GM11168 (cell line): ENCODE measurements around the gene ITGA3.
"Not testable (repeated sequence)": the region's sequence is repeated elsewhere in the genome, so short reads cannot be mapped to it uniquely, and the experiment has no call there.

ENCODE experiments used
- in situ Hi-C: fragments of 300-500 bp; cut with MboI; formaldehyde crosslinking; loops from one replicate; pipeline ENCODE4 v1.12.0; 2022; ENCODE audit warnings: low sequenced_read_pairs; ENCODE audit not compliant: unreplicated experiment

Gene ITGA3

GRCh38 chr17:50050431-50051032 is 5.4 kb upstream of the ITGA3 start:
- in situ Hi-C loops: no loop called here

GRCh38 chr17:50051082-50051576 is 4.8 kb upstream of the ITGA3 start:
- in situ Hi-C loops: no loop called here

GRCh38 chr17:50051606-50052005 is 4.3 kb upstream of the ITGA3 start:
- in situ Hi-C loops: no loop called here

DNA sequence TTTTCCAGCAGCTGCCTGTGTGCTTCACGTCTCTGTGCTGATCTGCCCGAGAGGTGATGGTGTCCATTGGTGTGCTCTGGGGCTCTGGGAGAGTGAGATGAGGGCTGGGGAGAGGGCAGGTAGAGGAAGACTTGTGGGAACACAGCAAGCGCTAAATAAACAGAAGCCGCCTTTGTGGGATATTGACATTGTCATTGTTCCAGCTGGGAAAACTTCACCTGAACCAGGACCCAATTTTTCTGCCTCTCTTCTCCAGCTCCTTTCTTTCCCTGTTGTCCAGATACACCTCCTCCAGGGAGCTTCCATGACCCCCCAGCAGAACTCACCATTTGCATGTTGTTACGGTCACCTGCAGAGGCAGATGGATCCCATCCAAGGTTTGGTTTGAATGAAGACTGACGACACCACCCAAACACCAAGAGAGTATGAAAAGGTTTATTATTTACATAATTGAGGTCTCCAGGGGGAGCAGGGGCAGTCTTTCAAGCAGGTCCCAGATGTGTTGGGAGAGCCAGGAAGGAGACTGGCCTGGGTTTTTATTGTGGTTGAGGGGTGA is 3.6 kb upstream of the ITGA3 start:
- in situ Hi-C loops: no loop called here

GRCh38 chr17:50052822-50053653 is 2.9 kb upstream of the ITGA3 start:
- in situ Hi-C loops: no loop called here

DNA sequence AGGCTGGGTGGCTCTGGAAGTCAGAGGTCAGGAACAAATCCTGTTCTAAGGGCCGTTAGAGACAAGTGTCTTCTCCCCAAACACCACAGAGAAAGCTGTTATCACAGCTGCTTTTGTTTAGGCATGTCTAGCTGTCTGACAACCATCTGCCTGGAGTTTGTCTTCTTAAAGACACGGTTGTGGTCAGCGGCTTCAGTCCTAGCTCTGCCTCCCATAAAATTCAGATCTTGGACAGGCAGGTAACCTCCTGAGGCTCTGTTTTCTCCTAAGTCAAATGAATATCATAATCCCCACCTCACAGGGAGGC is 2.3 kb upstream of the ITGA3 start:
- in situ Hi-C loops: no loop called here

GRCh38 chr17:50055055-50055425 is 870 bp upstream of the ITGA3 start:
- in situ Hi-C loops: no loop called here

- in situ Hi-C loops: no loop called here
Measured at GRCh38 chr17:50056217-50056960, 479 bp downstream of the ITGA3 start.

GRCh38 chr17:50056961-50057330 is 1.0 kb downstream of the ITGA3 start:
- in situ Hi-C loops: no loop called here

- in situ Hi-C loops: no loop called here
Measured at GRCh38 chr17:50057521-50057991, 1.6 kb downstream of the ITGA3 start.

DNA sequence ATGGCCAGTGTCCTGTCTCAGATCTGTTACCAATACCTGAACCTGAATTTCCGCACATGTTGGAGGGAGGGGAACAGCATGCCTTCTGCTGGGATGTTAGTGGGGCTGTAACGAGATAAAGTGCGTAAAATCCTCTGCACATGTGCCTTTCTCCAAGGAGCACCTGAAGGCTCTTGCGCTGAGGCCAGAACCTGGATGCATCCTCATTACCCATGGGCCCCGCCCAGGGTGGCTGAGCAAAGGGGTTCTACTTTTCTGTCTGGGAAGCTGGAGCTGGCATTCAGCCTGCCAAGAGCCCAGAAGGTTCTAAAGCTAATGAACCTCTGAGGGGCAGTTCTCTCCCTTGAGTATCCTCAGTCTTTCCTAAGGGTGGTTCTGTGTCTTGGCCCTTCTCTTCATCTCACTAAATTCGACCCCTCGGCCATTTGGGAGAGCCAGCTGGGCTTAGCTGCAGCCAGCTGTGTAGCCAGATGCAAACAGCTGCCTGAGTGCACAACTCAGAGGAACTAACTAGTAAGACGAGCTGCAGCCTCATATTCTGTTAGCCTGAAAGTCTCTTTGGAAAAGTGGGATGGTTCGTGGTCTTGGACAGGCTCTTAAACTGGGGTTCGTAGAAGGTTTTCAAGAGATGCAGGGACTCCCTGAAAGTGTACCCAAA is 2.5 kb downstream of the ITGA3 start:
- in situ Hi-C loops: no loop called here

DNA sequence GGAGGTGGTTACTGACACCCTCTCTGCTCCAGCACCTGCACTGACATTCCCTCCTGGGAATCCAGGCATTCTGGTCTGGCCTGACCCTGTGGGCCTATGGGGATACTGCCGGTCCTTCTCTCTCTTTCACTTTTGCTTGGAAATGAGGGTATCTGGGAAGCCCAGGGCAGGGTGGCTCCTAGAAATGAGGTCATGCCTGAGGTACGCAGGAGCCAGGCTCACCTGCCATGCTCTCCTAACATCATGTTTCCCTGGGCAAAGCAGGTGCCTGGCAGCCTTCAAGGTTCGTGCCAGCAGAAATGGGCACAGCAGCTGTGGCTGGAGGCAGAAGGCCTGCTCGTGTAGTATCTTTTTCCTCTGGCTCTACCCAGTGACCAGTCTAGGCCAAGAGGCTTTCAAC is 3.3 kb downstream of the ITGA3 start:
- in situ Hi-C loops: no loop called here

DNA sequence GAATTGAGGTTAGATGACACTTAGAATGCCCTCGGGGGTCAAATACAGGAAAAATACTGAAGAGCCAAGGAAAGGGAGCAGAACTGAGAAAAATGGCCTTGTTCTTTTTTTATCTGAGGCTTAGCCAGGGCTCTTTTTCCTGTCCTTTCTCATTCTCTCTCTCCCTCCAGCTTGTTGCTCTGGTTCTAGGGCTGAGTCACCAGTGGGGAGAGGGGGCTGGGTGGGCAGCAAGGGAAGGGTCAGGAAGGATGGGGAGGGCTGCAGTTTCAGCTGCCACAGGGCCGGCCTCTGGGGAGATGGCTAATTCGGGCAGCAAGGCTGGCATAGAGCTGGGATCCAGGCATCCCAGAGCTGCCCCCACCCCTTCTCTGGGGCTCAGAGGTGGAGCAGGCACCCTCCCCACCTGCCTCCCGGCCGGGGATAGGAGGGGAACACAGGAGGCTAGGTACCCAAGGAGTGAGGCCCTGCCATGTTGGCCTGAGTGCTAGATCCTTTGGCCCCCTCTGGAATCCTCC is 3.9 kb downstream of the ITGA3 start:
- in situ Hi-C loops: no loop called here

DNA sequence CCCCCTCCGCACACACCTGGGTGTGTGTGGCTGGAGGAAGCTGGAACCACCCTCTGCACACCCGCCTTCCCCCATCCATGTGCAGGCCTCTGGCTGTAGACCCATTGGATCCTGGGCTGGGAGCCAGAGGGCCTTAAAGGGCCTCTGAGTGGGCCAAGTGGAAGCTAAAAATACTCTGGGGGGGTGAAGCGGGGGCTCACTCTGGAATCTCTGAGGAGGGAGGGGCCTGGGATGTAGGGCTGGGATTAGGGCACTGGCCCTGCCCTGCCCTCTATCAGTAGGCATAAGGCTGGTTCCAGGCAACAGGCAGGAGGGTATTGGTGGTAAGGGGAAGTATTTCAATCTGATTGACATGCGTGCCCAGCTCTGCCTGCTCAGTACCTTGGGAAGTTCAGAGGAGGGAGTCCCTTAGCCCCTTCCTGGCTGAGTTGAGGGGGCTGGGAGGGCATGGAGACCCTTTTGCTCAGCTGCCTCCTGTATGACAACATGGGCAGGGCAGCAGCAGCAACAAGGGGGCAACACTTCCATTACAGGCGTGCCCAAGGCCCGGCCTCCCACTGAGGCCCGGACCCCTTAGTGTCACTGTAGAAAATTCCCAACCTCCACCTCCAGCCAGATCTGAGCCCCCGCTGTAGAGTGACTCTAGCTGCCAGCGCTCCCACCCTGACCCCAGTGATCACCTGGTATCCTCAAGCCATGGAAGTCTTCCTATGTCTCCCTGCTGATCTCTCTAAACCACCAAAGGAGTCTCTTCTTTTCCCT is 5.2 kb downstream of the ITGA3 start:
- in situ Hi-C loops: no loop called here

- in situ Hi-C loops: not testable (repeated sequence)
Measured at GRCh38 chr17:50061713-50062045, 5.8 kb downstream of the ITGA3 start.

- in situ Hi-C loops: no loop called here
Measured at GRCh38 chr17:50062293-50063243, 6.7 kb downstream of the ITGA3 start.

GRCh38 chr17:50063561-50064252 is 7.8 kb downstream of the ITGA3 start:
- in situ Hi-C loops: no loop called here
